K562 (cell line): ENCODE data around the gene ZNF319. TPM values are rescaled to one million over a fixed set of nuclear protein-coding genes. Genes with fewer than 3 reads are reported as not detected.

Source experiments
- BRD4 ChIP-seq: fragments of 200-600 bp; sonication (generic); IDR thresholded peaks from 2 replicates; pipeline ENCODE4 v1.6.1; 2017; ENCODE audit warnings: inconsistent platforms
- CC2D1A ChIP-seq: fragments of 450-650 bp; IDR thresholded peaks from 2 replicates; pipeline ENCODE4 v1.6.1; 2017; ENCODE audit warnings: mild to moderate bottlenecking
- CHD1 ChIP-seq: fragments of 200-600 bp; sonication (generic); IDR thresholded peaks from one replicate; pipeline ENCODE4 v1.6.1; 2012; ENCODE audit warnings: mild to moderate bottlenecking, moderate library complexity, low read length, inconsistent platforms
- CREB3 ChIP-seq: fragments of 450-650 bp; conservative IDR thresholded peaks from 2 replicates; pipeline ENCODE4 v1.6.1; 2016; ENCODE audit warnings: missing genetic modification characterization, low read depth, mild to moderate bottlenecking, missing compliant biosample characterization, moderate library complexity
- CTBP1 ChIP-seq: fragments of 450-650 bp; IDR thresholded peaks from 2 replicates; pipeline ENCODE4 v1.6.1; 2016; ENCODE audit warnings: borderline replicate concordance
- MCM7 ChIP-seq, 2 experiments: fragments of 450-650 bp; IDR thresholded peaks; 2 replicates each; pipeline ENCODE4 v1.6.1; 2016 to 2018
- NFIX ChIP-seq: fragments of 250-450 bp; sonication (Bioruptor Pico); IDR thresholded peaks from 2 replicates; pipeline ENCODE4 v1.4.0; 2020; ENCODE audit warnings: low read depth, mild to moderate bottlenecking, moderate library complexity
- NONO ChIP-seq, 2 experiments: fragments of 200-400 bp in 1 of 2; fragments of 450-650 bp in 1 of 2; formaldehyde crosslinking in 1 of 2; IDR thresholded peaks; 2 replicates each; pipeline ENCODE4 v1.6.1; 2017; ENCODE audit warnings: low read depth in 2 of 2, mild to moderate bottlenecking in 2 of 2, moderate library complexity in 2 of 2, low read length in 1 of 2
- SPI1 ChIP-seq: IDR thresholded peaks from 2 replicates; pipeline ENCODE4 v1.6.1; 2011; ENCODE audit warnings: low read depth, low read length, control low read depth, borderline replicate concordance
- TBP ChIP-seq: optimal IDR thresholded peaks from 2 replicates; pipeline ENCODE3; 2011; ENCODE audit warnings: low read depth, low read length, improper control_type of control experiment
- TEAD2 ChIP-seq: fragments of 450-650 bp; IDR thresholded peaks from 2 replicates; pipeline ENCODE4 v1.6.1; 2016; ENCODE audit warnings: missing genetic modification characterization, control low read depth, missing compliant biosample characterization
- THRA ChIP-seq: fragments of 450-650 bp; IDR thresholded peaks from 2 replicates; pipeline ENCODE4 v1.6.1; 2017; ENCODE audit warnings: mild to moderate bottlenecking, moderate library complexity
- ZNF41 ChIP-seq: fragments of 250-450 bp; sonication (Bioruptor Pico); conservative IDR thresholded peaks from 2 replicates; pipeline ENCODE4 v1.4.0; 2020; ENCODE audit warnings: mild to moderate bottlenecking
- ZNF431 ChIP-seq: sonication (generic); formaldehyde crosslinking; IDR thresholded peaks from 2 replicates; pipeline ENCODE4 v1.8.0; 2022; ENCODE audit warnings: mild to moderate bottlenecking, missing genetic modification reagents
- ZNF785 ChIP-seq: fragments of 250-450 bp; sonication (Bioruptor Pico); IDR thresholded peaks from 2 replicates; pipeline ENCODE4 v1.4.0; 2020; ENCODE audit warnings: mild to moderate bottlenecking
- ZNF830 ChIP-seq: fragments of 250-450 bp; sonication (Bioruptor Pico); IDR thresholded peaks from 2 replicates; pipeline ENCODE4 v1.5.0; 2021; ENCODE audit warnings: mild to moderate bottlenecking
- polyA plus RNA-seq, 8 experiments: library from polyadenylated mRNA; depleted of rRNA in 4 of 8; stranded (reverse) in 5 of 8; unstranded in 3 of 8; fragments of >200 nt; fragmentation: Nextera tagmentation in 2 of 8; fragmentation: Illumina TruSeq in 1 of 8; extraction: Ambion mirVana in 2 of 8; extraction: Trizol in 1 of 8; gene quantifications; 2 replicates each; pipeline versions ENCODE4 v1.2.1 to v1.2.3, GENCODE V29; 2011 to 2014; ENCODE audit warnings: inconsistent platforms in 1 of 8, missing spikeins in 1 of 8
- total RNA-seq, 7 experiments: library from RNA; depleted of rRNA in 6 of 7; stranded (reverse); fragments of >200 nt in 6 of 7; fragmentation: Illumina TruSeq in 2 of 7; extraction: Trizol in 2 of 7; gene quantifications; 2 replicates each; pipeline versions ENCODE4 v1.2.1 to v1.2.3, GENCODE V29; 2011 to 2021; ENCODE audit warnings: low replicate concordance in 1 of 7
- TF ChIP-seq, protein P1 (sequence below): fragments of 250-450 bp; sonication (Bioruptor Pico); IDR thresholded peaks from 2 replicates; pipeline ENCODE4 v1.4.0; 2020; ENCODE audit warnings: mild to moderate bottlenecking
- TF ChIP-seq, protein P2 (sequence below): sonication (generic); formaldehyde crosslinking; IDR thresholded peaks from 2 replicates; pipeline ENCODE4 v1.8.0; 2022; ENCODE audit warnings: mild to moderate bottlenecking, missing genetic modification reagents
- TF ChIP-seq, protein P3 (sequence below), 2 experiments: fragments of 450-650 bp in 1 of 2; sonication (generic) in 1 of 2; formaldehyde crosslinking; conservative IDR thresholded peaks; 2 replicates each; pipeline versions ENCODE4 v1.4.0 to v1.8.1; 2020 to 2022; ENCODE audit warnings: mild to moderate bottlenecking in 1 of 2, missing genetic modification reagents in 1 of 2

The ZNF319 gene
- total and polyA plus RNA-seq, 9 of the 15 experiments (the other 6 are each of a cell fraction or from before 2014, with no cell fraction given), result 0.20 to 5.7 (median 1.4) TPM

DNA sequence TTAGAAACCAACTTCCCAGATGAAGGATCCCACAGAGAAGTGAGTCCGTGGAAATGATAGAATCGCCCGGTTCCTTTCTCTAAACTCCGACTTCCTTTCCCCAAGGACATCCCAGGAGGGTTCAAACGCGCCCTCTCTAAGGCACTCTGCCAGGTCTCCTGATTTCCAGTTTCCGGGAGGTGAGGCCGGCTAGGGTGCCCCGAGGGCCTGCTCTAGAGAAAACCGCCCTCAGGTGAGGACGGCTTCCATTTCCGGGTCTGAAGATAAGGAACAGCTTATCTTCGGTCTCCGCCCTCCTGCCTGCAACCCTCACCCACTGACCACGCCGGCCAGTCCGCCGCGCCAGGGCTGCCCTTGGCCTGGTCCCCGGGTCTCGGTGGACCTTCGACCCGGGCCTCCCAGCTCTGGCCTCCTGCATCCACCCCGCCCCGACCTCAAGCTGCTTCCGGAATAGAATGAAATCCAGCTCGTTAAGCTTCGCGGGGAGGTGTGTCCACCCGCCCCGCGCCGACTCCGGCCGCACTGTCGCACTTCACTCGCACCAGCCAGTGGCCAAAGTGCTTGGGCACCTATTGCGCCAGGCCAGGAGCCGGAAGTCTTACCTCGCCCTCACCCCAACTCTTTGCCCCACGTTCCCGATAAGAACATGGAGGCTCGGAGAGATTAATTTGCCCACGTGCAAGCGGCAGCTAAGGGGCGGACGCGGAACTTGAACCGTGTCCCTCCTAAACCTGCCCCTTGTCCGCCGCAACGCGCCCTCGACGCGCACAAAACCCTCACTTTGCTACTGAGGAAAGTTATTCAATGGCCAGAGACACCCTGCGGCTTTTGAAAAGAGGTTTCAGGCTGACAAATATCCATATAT is 24.2 kb upstream of the ZNF319 start (continued):
- TF ChIP-seq ZNF785 (CRISPR knock-in tag) (no peak), SPI1 (no peak), ZNF431 (CRISPR knock-in tag) (no peak), CTBP1 (peak; percentile 48; the same call in 1 of the 2 replicates), BRD4 (0 out of 2 replicates have a peak, but pooled peaks have one; percentile 32), CHD1 (no peak), ZNF830 (CRISPR knock-in tag) (no peak), MCM7 (IDR thresholded peaks at IDR 0.05) (no peak), CREB3 (tag) (no peak), TEAD2 (tag) (no peak), CC2D1A (no peak), ZNF41 (CRISPR knock-in tag) (no peak), NFIX (no peak), THRA (no peak), TBP (peak; percentile 12), NONO (IDR thresholded peaks at IDR 0.05; ENCODE audit: low read depth in 2 of 2, low read length in 1 of 2) (no peak)
- TF ChIP-seq, protein P1, sequence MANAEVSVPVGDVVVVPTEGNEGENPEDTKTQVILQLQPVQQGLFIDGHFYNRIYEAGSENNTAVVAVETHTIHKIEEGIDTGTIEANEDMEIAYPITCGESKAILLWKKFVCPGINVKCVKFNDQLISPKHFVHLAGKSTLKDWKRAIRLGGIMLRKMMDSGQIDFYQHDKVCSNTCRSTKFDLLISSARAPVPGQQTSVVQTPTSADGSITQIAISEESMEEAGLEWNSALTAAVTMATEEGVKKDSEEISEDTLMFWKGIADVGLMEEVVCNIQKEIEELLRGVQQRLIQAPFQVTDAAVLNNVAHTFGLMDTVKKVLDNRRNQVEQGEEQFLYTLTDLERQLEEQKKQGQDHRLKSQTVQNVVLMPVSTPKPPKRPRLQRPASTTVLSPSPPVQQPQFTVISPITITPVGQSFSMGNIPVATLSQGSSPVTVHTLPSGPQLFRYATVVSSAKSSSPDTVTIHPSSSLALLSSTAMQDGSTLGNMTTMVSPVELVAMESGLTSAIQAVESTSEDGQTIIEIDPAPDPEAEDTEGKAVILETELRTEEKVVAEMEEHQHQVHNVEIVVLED (CRISPR knock-in tag), result no peak
- TF ChIP-seq, protein P2, sequence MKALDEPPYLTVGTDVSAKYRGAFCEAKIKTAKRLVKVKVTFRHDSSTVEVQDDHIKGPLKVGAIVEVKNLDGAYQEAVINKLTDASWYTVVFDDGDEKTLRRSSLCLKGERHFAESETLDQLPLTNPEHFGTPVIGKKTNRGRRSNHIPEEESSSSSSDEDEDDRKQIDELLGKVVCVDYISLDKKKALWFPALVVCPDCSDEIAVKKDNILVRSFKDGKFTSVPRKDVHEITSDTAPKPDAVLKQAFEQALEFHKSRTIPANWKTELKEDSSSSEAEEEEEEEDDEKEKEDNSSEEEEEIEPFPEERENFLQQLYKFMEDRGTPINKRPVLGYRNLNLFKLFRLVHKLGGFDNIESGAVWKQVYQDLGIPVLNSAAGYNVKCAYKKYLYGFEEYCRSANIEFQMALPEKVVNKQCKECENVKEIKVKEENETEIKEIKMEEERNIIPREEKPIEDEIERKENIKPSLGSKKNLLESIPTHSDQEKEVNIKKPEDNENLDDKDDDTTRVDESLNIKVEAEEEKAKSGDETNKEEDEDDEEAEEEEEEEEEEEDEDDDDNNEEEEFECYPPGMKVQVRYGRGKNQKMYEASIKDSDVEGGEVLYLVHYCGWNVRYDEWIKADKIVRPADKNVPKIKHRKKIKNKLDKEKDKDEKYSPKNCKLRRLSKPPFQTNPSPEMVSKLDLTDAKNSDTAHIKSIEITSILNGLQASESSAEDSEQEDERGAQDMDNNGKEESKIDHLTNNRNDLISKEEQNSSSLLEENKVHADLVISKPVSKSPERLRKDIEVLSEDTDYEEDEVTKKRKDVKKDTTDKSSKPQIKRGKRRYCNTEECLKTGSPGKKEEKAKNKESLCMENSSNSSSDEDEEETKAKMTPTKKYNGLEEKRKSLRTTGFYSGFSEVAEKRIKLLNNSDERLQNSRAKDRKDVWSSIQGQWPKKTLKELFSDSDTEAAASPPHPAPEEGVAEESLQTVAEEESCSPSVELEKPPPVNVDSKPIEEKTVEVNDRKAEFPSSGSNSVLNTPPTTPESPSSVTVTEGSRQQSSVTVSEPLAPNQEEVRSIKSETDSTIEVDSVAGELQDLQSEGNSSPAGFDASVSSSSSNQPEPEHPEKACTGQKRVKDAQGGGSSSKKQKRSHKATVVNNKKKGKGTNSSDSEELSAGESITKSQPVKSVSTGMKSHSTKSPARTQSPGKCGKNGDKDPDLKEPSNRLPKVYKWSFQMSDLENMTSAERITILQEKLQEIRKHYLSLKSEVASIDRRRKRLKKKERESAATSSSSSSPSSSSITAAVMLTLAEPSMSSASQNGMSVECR (CRISPR knock-in tag), result no peak
- TF ChIP-seq, protein P3, sequence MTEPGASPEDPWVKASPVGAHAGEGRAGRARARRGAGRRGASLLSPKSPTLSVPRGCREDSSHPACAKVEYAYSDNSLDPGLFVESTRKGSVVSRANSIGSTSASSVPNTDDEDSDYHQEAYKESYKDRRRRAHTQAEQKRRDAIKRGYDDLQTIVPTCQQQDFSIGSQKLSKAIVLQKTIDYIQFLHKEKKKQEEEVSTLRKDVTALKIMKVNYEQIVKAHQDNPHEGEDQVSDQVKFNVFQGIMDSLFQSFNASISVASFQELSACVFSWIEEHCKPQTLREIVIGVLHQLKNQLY (CRISPR knock-in tag; conservative IDR thresholded peaks at IDR 0.05), result no peak
